Brain microvascular endothelial cell (primary cell): ENCODE data around the gene CUX1.

Experiments used
- DNase-seq: peaks from one replicate; pipeline ENCODE4 v3.0.0-alpha.2; 2020
- H3K27ac ChIP-seq: fragments of 250-450 bp; sonication (Bioruptor Pico); 2 replicates; pipeline ENCODE4 v1.5.1; 2020; ENCODE audit warnings: mild to moderate bottlenecking, moderate library complexity
- H3K27me3 ChIP-seq: fragments of 250-450 bp; sonication (Bioruptor Pico); replicated peaks from 2 replicates; pipeline ENCODE4 v1.5.1; 2020; ENCODE audit warnings: mild to moderate bottlenecking
- H3K36me3 ChIP-seq: fragments of 250-450 bp; sonication (Bioruptor Pico); replicated peaks from 2 replicates; pipeline ENCODE4 v1.5.1; 2020; ENCODE audit warnings: mild to moderate bottlenecking
- H3K4me3 ChIP-seq: 2 replicates; pipeline ENCODE4 v1.5.1; 2011; ENCODE audit warnings: low read depth, mild to moderate bottlenecking, control low read depth, low read length, moderate library complexity
- in situ Hi-C: cut with HindIII; loops from 2 replicates; pipeline ENCODE4 v1.10.0; 2017; ENCODE audit warnings: low sequenced_read_pairs, low pct_ligation_motif_present
- TF ChIP-seq, protein P1 (sequence below): IDR thresholded peaks from 2 replicates; pipeline ENCODE4 v1.5.1; 2011; ENCODE audit warnings: low read depth, mild to moderate bottlenecking, moderate library complexity, low read length, control low read depth, inconsistent platforms; ENCODE audit errors: missing control alignments

Gene CUX1

GRCh38 chr7:102089175-102090098, 272.0 kb downstream of the CUX1 start:
- no peak for DNase-seq
- no peak overlapping the region for H3K27ac ChIP-seq
- in situ Hi-C loops, result no loop called here
- TF ChIP-seq, protein P1, sequence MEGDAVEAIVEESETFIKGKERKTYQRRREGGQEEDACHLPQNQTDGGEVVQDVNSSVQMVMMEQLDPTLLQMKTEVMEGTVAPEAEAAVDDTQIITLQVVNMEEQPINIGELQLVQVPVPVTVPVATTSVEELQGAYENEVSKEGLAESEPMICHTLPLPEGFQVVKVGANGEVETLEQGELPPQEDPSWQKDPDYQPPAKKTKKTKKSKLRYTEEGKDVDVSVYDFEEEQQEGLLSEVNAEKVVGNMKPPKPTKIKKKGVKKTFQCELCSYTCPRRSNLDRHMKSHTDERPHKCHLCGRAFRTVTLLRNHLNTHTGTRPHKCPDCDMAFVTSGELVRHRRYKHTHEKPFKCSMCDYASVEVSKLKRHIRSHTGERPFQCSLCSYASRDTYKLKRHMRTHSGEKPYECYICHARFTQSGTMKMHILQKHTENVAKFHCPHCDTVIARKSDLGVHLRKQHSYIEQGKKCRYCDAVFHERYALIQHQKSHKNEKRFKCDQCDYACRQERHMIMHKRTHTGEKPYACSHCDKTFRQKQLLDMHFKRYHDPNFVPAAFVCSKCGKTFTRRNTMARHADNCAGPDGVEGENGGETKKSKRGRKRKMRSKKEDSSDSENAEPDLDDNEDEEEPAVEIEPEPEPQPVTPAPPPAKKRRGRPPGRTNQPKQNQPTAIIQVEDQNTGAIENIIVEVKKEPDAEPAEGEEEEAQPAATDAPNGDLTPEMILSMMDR, result no peak
- H3K36me3 ChIP-seq, result no peaks in the 10 kb centered on the region
- no peaks in the 10 kb centered on the region for H3K27me3 ChIP-seq
- no peak overlapping the region for H3K4me3 ChIP-seq

GRCh38 chr7:102093599-102094315, 276.3 kb downstream of the CUX1 start:
- Histone ChIP-seq H3K27ac (no peak overlapping the region), H3K36me3 (no peaks in the 10 kb centered on the region), H3K27me3 (no peaks in the 10 kb centered on the region), H3K4me3 (no peak overlapping the region)
- TF ChIP-seq, protein P1, result no peak
- in situ Hi-C loops, result no loop called here
- no peak for DNase-seq

GRCh38 chr7:102094316-102094650, 276.9 kb downstream of the CUX1 start:
- in situ Hi-C loops, result no loop called here
- H3K27me3 ChIP-seq, result no peaks in the 10 kb centered on the region
- no peaks in the 10 kb centered on the region for H3K36me3 ChIP-seq
- no peak overlapping the region for H3K4me3 ChIP-seq
- DNase-seq, result no peak
- H3K27ac ChIP-seq, result no peak overlapping the region
- TF ChIP-seq, protein P1, result no peak

DNA sequence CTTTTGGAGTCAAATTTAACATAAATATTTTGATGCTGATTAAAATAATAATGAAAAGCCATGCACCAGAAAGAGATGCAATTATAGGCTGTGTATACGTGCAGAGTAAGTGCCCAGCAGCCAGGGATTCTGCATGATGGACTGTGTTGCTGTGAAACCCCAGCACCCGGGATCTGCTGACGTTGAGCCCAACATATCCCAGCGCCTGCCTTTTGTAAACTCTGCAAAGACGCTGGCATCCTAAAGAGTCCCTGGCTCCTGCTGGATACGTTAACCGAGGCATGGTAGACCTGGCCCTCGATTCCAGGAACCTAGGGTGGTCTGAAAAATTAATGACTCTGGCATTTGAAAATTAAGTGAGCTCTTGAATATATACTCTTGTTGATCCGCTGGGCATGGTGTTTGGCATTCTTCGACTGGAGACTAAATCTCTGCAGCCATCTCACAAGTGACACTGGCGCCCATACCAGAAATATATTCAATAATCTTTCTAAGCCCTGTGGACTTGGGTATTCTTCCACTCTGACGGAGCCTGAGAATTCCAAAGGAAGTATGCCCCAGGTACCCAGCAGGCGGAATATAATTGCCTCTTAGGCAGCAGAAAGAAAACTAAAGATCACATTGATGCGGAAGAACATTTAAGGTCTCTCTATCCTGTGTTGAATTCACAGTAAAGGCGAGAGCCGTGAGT, 278.0 kb downstream of the CUX1 start:
- TF ChIP-seq, protein P1, result no peak
- DNase-seq, result no peak
- Histone ChIP-seq H3K27ac (no peak overlapping the region), H3K4me3 (no peak overlapping the region), H3K27me3 (no peaks in the 10 kb centered on the region), H3K36me3 (no peaks in the 10 kb centered on the region)
- in situ Hi-C loops, result no loop called here

GRCh38 chr7:102096012-102096332, 278.5 kb downstream of the CUX1 start:
- in situ Hi-C loops, result no loop called here
- Histone ChIP-seq H3K4me3 (no peak overlapping the region), H3K27ac (no peak overlapping the region), H3K36me3 (no peaks in the 10 kb centered on the region), H3K27me3 (no peaks in the 10 kb centered on the region)
- TF ChIP-seq, protein P1, result no peak
- DNase-seq, result no peak
